Stomach smooth muscle (tissue), 2 donors: Measurements from ENCODE around the gene REEP1.

ENCODE experiments used
- H3K27ac ChIP-seq: one replicate; pipeline ENCODE4 v1.7.0; 2013; ENCODE audit warnings: mild to moderate bottlenecking, low read length, inconsistent platforms
- H3K27me3 ChIP-seq, 2 donors: one replicate each; pipeline ENCODE4 v1.7.0; 2013; ENCODE audit warnings: low read length in 2 of 2; ENCODE audit not compliant: insufficient read depth in 2 of 2, control insufficient read depth in 1 of 2
- H3K36me3 ChIP-seq, 2 donors: one replicate each; pipeline ENCODE4 v1.7.0; 2013; ENCODE audit warnings: low read length in 2 of 2; ENCODE audit not compliant: control insufficient read depth in 2 of 2, insufficient read depth in 2 of 2
- H3K4me1 ChIP-seq: one replicate; pipeline ENCODE4 v1.7.0; 2013; ENCODE audit warnings: low read length; ENCODE audit not compliant: control insufficient read depth, insufficient read depth
- H3K4me3 ChIP-seq, 2 donors: one replicate each; pipeline ENCODE4 v1.7.0; 2013; ENCODE audit warnings: low read length in 2 of 2
- H3K9ac ChIP-seq, 2 donors: one replicate each; pipeline ENCODE4 v1.7.0; 2013; ENCODE audit warnings: low read length in 2 of 2, mild to moderate bottlenecking in 1 of 2
- H3K9me3 ChIP-seq, 2 donors: one replicate each; pipeline ENCODE4 v1.7.0; 2013; ENCODE audit warnings: low read length in 2 of 2; ENCODE audit not compliant: control insufficient read depth in 2 of 2
- donor health status: healthy.
- donor health status: Pancreatic carcinoma.

The REEP1 gene, protein sequence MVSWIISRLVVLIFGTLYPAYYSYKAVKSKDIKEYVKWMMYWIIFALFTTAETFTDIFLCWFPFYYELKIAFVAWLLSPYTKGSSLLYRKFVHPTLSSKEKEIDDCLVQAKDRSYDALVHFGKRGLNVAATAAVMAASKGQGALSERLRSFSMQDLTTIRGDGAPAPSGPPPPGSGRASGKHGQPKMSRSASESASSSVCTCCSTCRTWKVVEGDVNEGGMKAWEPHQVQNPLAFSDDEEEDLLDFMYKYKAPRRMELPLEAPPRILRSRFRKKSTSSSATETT

DNA sequence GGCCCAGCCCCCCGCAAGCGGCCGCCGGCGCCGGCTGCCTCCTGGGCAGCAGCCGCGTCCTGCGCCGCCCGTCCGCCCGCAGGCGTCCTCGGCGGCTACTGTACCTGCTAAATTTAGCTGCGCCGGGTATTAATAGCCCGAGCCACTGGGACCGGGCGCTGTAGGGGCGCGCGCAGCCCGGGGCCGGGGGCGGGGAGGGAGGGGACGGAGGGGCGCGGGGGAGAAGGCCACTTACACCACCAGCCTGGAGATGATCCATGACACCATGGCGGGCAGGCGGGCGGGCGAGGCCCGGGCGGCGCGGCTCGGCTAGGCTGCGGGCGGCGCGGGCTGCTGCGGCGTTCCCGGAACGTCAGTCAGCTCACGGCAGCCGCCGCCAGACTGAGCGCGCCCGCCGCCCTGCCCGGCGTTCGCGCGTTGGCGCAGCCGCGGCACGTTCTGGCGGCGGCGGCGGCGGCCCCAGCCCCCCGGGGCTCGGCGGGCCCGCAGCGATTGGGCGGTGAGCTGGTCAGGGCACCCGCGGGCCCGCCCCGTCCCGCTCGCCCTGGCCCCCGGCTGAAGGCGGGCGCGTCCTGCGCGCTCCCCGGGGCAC, at the start of gene REEP1:
Gene REEP1, minus strand, starts transcription at position 383 of the 592 bp plus-strand sequence. Its CDS starts 116 bp downstream, at position 267.
- H3K4me3 ChIP-seq = peak within 1 kb of the TSS; percentile 37 to 78
- peak within 1 kb of the TSS; percentile 0 to 51 for H3K9ac ChIP-seq
- peak within 1 kb of the TSS; percentile 37 for H3K27ac ChIP-seq
- H3K4me1 ChIP-seq = peaks cover 37% of the 10 kb centered on the region
- H3K9me3 ChIP-seq = no peaks in the 10 kb centered on the region
- H3K27me3 ChIP-seq = no peaks in the 10 kb centered on the region
- no peaks in the 10 kb centered on the region for H3K36me3 ChIP-seq

GRCh38 chr2:86383844-86384243, 46.4 kb upstream of the REEP1 start:
- Histone ChIP-seq H3K9ac (no peak overlapping the region), H3K4me3 (no peak overlapping the region), H3K27ac (no peak overlapping the region), H3K36me3 (no peaks in the 10 kb centered on the region), H3K4me1 (no peaks in the 10 kb centered on the region), H3K9me3 (no peaks in the 10 kb centered on the region), H3K27me3 (no peaks in the 10 kb centered on the region)

DNA sequence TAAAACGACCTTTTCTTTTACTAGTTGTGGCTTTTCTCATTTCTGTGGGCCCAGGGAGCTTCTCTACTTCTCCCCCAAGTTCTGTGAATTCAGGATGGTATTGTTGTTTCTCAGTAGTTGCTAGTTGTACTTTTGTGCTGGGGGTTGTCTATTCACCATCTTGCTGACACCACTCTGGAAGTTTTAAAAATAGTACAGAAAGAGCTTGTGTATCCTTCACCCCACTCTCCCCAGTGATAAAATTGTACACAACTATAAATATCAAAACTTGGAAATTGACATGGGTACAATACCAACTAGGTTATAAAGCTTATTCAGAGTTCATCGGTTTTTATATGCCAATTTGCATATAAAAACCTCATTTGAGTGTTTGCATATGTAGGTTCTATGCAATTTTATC, 45.3 kb upstream of the REEP1 start:
- Histone ChIP-seq H3K9ac (no peak overlapping the region), H3K4me1 (no peaks in the 10 kb centered on the region), H3K27me3 (no peaks in the 10 kb centered on the region), H3K36me3 (no peaks in the 10 kb centered on the region), H3K4me3 (no peak overlapping the region), H3K27ac (no peak overlapping the region), H3K9me3 (no peaks in the 10 kb centered on the region)

- H3K4me3 ChIP-seq = no peak overlapping the region
- H3K27ac ChIP-seq = no peak overlapping the region
- H3K4me1 ChIP-seq = no peaks in the 10 kb centered on the region
- no peaks in the 10 kb centered on the region for H3K9me3 ChIP-seq
- no peak overlapping the region for H3K9ac ChIP-seq
- H3K27me3 ChIP-seq = no peaks in the 10 kb centered on the region
- H3K36me3 ChIP-seq = no peaks in the 10 kb centered on the region
Observed at GRCh38 chr2:86382108-86382507, 44.7 kb upstream of the REEP1 start.

DNA sequence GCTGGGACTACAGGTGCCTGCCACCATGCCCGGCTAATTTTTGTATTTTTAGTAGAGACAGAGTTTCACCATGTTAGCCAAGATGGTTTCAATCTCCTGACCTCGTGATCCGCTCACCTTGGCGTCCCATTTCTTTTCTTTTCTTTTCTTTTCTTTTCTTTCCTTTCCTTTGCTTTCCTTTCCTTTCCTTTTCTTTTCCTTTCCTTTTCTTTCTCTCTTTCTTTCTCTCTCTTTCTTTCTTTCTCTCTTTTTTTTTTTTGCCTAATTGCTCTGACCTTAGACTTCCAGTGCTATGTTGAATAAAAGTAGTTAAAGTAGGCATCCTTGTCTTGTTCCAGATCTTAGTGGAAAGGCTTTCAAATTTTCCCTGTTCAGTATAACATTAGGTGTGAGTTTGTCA, 41.0 kb upstream of the REEP1 start:
- no peaks in the 10 kb centered on the region for H3K4me1 ChIP-seq
- no peaks in the 10 kb centered on the region for H3K9me3 ChIP-seq
- no peak overlapping the region for H3K4me3 ChIP-seq
- H3K9ac ChIP-seq = no peak overlapping the region
- H3K27ac ChIP-seq = no peak overlapping the region
- H3K27me3 ChIP-seq = no peaks in the 10 kb centered on the region
- H3K36me3 ChIP-seq = no peaks in the 10 kb centered on the region

- H3K36me3 ChIP-seq = no peaks in the 10 kb centered on the region
- no peaks in the 10 kb centered on the region for H3K4me1 ChIP-seq
- no peak overlapping the region for H3K4me3 ChIP-seq
- H3K9me3 ChIP-seq = no peaks in the 10 kb centered on the region
- no peaks in the 10 kb centered on the region for H3K27me3 ChIP-seq
- H3K27ac ChIP-seq = no peak overlapping the region
- no peak overlapping the region for H3K9ac ChIP-seq
Observed at GRCh38 chr2:86375623-86376022, 38.2 kb upstream of the REEP1 start.

DNA sequence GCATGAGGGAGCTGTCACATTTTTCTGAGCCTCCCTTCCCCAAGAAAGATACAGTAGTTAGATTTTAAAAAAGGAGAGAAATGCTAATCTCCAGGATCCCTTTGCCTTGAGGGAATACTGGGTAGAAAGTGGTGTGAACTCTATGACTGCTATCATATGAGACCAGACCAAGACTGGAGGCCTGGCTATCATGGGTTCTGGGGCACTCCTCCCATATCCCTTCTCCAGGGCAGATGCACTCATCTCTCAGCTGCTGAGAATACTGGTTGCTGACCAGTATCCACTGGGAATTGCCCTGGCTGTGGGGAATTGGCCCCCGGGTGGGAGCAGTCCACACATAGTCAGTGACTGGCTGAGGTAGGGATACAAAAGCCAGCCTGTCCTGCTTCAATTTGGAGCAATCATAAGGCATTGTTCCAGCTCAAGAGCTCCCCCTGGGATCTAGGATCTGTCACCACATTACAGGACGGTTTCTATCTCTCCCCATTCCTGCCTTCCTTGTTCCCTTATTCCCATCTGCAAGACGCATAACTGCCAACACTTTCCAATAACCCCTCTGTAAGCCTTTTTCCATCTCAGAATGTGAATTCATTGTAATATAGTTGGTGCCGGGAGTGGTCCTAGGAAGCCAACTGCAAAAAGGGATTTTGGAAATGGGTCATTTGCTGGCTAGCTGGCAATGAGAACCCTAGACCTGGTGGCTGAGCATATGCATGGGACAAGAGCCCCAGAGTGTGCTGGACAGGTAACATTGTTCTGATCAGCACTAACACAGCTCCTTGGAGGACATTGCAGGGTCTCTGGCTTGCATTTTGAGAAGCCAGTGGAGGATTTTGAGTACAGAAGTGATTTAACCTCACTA, 35.4 kb upstream of the REEP1 start:
- Histone ChIP-seq H3K4me3 (no peak overlapping the region), H3K9me3 (no peaks in the 10 kb centered on the region), H3K4me1 (peaks cover 8% of the 10 kb centered on the region), H3K27ac (no peak overlapping the region), H3K9ac (no peak overlapping the region), H3K27me3 (no peaks in the 10 kb centered on the region), H3K36me3 (no peaks in the 10 kb centered on the region)

- no peak overlapping the region for H3K9ac ChIP-seq
- no peaks in the 10 kb centered on the region for H3K27me3 ChIP-seq
- no peak overlapping the region for H3K27ac ChIP-seq
- peaks cover 11% of the 10 kb centered on the region for H3K4me1 ChIP-seq
- H3K9me3 ChIP-seq = no peaks in the 10 kb centered on the region
- H3K36me3 ChIP-seq = no peaks in the 10 kb centered on the region
- no peak overlapping the region for H3K4me3 ChIP-seq
Observed at GRCh38 chr2:86372133-86372532, 34.7 kb upstream of the REEP1 start.

- H3K9me3 ChIP-seq = no peaks in the 10 kb centered on the region
- no peaks in the 10 kb centered on the region for H3K36me3 ChIP-seq
- H3K27me3 ChIP-seq = no peaks in the 10 kb centered on the region
- H3K9ac ChIP-seq = no peak overlapping the region
- peaks cover 11% of the 10 kb centered on the region for H3K4me1 ChIP-seq
- no peak overlapping the region for H3K27ac ChIP-seq
- H3K4me3 ChIP-seq = no peak overlapping the region
Observed at GRCh38 chr2:86371527-86371926, 34.1 kb upstream of the REEP1 start.

GRCh38 chr2:86370579-86370978, 33.2 kb upstream of the REEP1 start:
- H3K9me3 ChIP-seq = no peaks in the 10 kb centered on the region
- no peak overlapping the region for H3K9ac ChIP-seq
- H3K4me1 ChIP-seq = peaks cover 11% of the 10 kb centered on the region
- no peaks in the 10 kb centered on the region for H3K27me3 ChIP-seq
- no peak overlapping the region for H3K27ac ChIP-seq
- H3K36me3 ChIP-seq = no peaks in the 10 kb centered on the region
- no peak overlapping the region for H3K4me3 ChIP-seq
